Neural progenitor cell (in vitro differentiated cells): ENCODE data around the gene LRBA. TPM values are rescaled to one million over a fixed set of nuclear protein-coding genes. Genes with fewer than 3 reads are reported as not detected.

Source experiments
- DNase-seq: peaks from one replicate; pipeline ENCODE4 v3.0.0-alpha.2; 2016; ENCODE audit warnings: low spot score
- H2AFZ ChIP-seq: fragments of 200-600 bp; sonication (generic); replicated peaks from 2 replicates; pipeline ENCODE4 v1.6.1; 2016; ENCODE audit warnings: antibody characterized with exemption
- H3F3A ChIP-seq: fragments of 200-600 bp; sonication (generic); 2 replicates; pipeline ENCODE4 v1.6.1; 2016; ENCODE audit warnings: antibody characterized with exemption, low read depth
- H3K27ac ChIP-seq: fragments of 200-600 bp; sonication (generic); 2 replicates; pipeline ENCODE4 v1.5.1; 2016; ENCODE audit warnings: mild to moderate bottlenecking
- H3K27me3 ChIP-seq: fragments of 200-600 bp; sonication (generic); 2 replicates; pipeline ENCODE4 v1.6.1; 2016; ENCODE audit warnings: mild to moderate bottlenecking, moderate library complexity
- H3K36me3 ChIP-seq: fragments of 200-600 bp; sonication (generic); 2 replicates; pipeline ENCODE4 v1.5.1; 2016
- H3K4me1 ChIP-seq: fragments of 200-600 bp; sonication (generic); 2 replicates; pipeline ENCODE4 v1.6.1; 2016; ENCODE audit warnings: mixed run types
- H3K4me2 ChIP-seq: fragments of 200-600 bp; sonication (generic); 2 replicates; pipeline ENCODE4 v1.6.1; 2016
- H3K4me3 ChIP-seq: fragments of 200-600 bp; sonication (generic); 2 replicates; pipeline ENCODE4 v1.5.1; 2016
- H3K79me2 ChIP-seq: fragments of 200-600 bp; sonication (generic); 2 replicates; pipeline ENCODE4 v1.6.1; 2016; ENCODE audit warnings: low read depth
- H3K9ac ChIP-seq: fragments of 200-600 bp; sonication (generic); 2 replicates; pipeline ENCODE4 v1.6.1; 2016
- H3K9me3 ChIP-seq: fragments of 200-600 bp; sonication (generic); 2 replicates; pipeline ENCODE4 v1.5.1; 2016; ENCODE audit warnings: low read depth
- H4K20me1 ChIP-seq: fragments of 200-600 bp; sonication (generic); 2 replicates; pipeline ENCODE4 v1.6.1; 2016; ENCODE audit warnings: low read depth
- H3K27ac Mint-ChIP-seq: 3 replicates; pipeline ENCODE4 v1.8.0; 2021; ENCODE audit warnings: mixed read lengths
- H3K27me3 Mint-ChIP-seq: 2 replicates; pipeline ENCODE4 v1.8.0; 2022; ENCODE audit warnings: low read depth, mild to moderate bottlenecking, inconsistent platforms, moderate library complexity, mixed read lengths; ENCODE audit not compliant: insufficient read depth
- H3K36me3 Mint-ChIP-seq: 3 replicates; pipeline ENCODE4 v1.8.0; 2021; ENCODE audit warnings: mixed read lengths
- H3K4me1 Mint-ChIP-seq: 3 replicates; pipeline ENCODE4 v1.8.0; 2021; ENCODE audit warnings: mixed read lengths
- H3K4me3 Mint-ChIP-seq: 3 replicates; pipeline ENCODE4 v1.8.0; 2021; ENCODE audit warnings: mild to moderate bottlenecking, moderate library complexity, mixed read lengths
- H3K9me3 Mint-ChIP-seq: 3 replicates; pipeline ENCODE4 v1.8.0; 2020; ENCODE audit warnings: mixed read lengths
- EZH2 ChIP-seq: fragments of 200-600 bp; sonication (generic); IDR thresholded peaks from 2 replicates; pipeline ENCODE4 v1.6.1; 2017; ENCODE audit warnings: antibody characterized with exemption, mild to moderate bottlenecking, moderate library complexity
- EZH2phosphoT487 ChIP-seq: fragments of 200-600 bp; sonication (generic); IDR thresholded peaks from 2 replicates; pipeline ENCODE4 v1.6.1; 2017; ENCODE audit warnings: antibody characterized with exemption
- total RNA-seq: library from RNA; depleted of rRNA; stranded (reverse); fragments of >200 nt; gene quantifications from 2 replicates; pipeline ENCODE4 v1.2.3, GENCODE V29; 2015; ENCODE audit warnings: low replicate concordance
- TF ChIP-seq, protein P1 (sequence below): fragments of 200-600 bp; sonication (generic); IDR thresholded peaks from 2 replicates; pipeline ENCODE4 v1.5.1; 2017; ENCODE audit warnings: antibody characterized with exemption, mild to moderate bottlenecking

LRBA gene
- total RNA-seq, 1 donor from 2014 or later, result 111 TPM

DNA sequence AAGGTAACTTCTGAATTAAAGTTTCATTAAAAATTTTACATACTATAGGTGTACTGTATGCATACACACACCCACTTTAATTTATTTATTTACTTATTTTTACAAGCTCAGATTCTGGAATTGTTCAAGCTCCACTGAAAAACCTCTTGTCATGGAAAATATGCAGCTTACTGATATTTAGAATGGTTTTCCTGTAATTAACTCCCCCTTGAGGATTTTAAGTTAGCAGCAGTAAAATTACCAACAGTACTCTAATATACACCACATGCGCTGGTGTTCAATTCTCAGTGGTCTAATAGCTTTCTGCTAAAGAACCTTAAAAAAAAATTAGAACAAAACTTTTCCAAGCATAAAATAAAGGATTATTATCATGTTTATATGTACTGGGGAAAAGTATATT, 421.1 kb downstream of the LRBA start:
- no peaks in the 10 kb centered on the region for H4K20me1 ChIP-seq
- no peak overlapping the region for H3K9ac ChIP-seq
- H3F3A ChIP-seq, result peaks cover 33% of the 10 kb centered on the region
- Mint-ChIP-seq H3K9me3 (no peaks in the 10 kb centered on the region), H3K4me1 (peaks cover 18% of the 10 kb centered on the region), H3K4me3 (no peak overlapping the region), H3K27me3 (no peaks in the 10 kb centered on the region), H3K27ac (no peak overlapping the region), H3K36me3 (no peaks in the 10 kb centered on the region)
- TF ChIP-seq, protein P1, sequence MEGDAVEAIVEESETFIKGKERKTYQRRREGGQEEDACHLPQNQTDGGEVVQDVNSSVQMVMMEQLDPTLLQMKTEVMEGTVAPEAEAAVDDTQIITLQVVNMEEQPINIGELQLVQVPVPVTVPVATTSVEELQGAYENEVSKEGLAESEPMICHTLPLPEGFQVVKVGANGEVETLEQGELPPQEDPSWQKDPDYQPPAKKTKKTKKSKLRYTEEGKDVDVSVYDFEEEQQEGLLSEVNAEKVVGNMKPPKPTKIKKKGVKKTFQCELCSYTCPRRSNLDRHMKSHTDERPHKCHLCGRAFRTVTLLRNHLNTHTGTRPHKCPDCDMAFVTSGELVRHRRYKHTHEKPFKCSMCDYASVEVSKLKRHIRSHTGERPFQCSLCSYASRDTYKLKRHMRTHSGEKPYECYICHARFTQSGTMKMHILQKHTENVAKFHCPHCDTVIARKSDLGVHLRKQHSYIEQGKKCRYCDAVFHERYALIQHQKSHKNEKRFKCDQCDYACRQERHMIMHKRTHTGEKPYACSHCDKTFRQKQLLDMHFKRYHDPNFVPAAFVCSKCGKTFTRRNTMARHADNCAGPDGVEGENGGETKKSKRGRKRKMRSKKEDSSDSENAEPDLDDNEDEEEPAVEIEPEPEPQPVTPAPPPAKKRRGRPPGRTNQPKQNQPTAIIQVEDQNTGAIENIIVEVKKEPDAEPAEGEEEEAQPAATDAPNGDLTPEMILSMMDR, result peak; percentile 11
- no peak for TF ChIP-seq EZH2
- no peak overlapping the region for H3K4me2 ChIP-seq
- no peak overlapping the region for H3K4me3 ChIP-seq
- H3K4me1 ChIP-seq, result peaks cover 33% of the 10 kb centered on the region
- H3K27ac ChIP-seq, result no peak overlapping the region
- H3K9me3 ChIP-seq, result no peaks in the 10 kb centered on the region
- no peak overlapping the region for H2AFZ ChIP-seq
- H3K79me2 ChIP-seq, result peaks cover 12% of the 10 kb centered on the region
- no peak for DNase-seq
- no peaks in the 10 kb centered on the region for H3K36me3 ChIP-seq
- H3K27me3 ChIP-seq, result no peaks in the 10 kb centered on the region

DNA sequence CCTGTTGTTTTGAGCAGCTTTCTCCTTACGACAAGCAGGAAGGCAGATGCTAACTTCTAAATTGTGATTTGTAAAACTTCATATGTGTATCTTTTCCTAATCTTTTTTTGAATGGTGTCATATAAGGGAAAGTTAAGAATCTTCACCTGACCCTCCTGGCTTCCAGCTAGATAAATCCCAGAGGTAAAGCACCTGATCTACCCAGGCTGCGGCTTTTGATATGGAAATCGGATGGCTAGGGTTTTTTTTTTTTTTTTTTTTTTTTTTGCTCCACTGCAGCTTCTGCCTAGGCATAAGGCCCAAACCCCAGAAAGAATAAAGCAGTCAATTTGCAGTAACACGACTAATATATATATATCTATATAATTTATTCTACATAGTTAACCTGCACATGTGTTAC, 423.2 kb downstream of the LRBA start:
- H3K4me3 Mint-ChIP-seq, result no peak overlapping the region
- H3K27me3 Mint-ChIP-seq, result peaks cover 2% of the 10 kb centered on the region
- TF ChIP-seq EZH2, result no peak
- TF ChIP-seq, protein P1, result no peak
- TF ChIP-seq EZH2phosphoT487, result no peak
- no peak overlapping the region for H3K9ac ChIP-seq
- H3K9me3 Mint-ChIP-seq, result no peaks in the 10 kb centered on the region
- no peaks in the 10 kb centered on the region for H3K36me3 ChIP-seq
- peaks cover 33% of the 10 kb centered on the region for H3F3A ChIP-seq
- H2AFZ ChIP-seq, result no peak overlapping the region
- H3K4me2 ChIP-seq, result peak overlapping the region; percentile 98
- H3K27ac ChIP-seq, result peak overlapping the region; percentile 88
- no peaks in the 10 kb centered on the region for H3K27me3 ChIP-seq
- peaks cover 30% of the 10 kb centered on the region for H3K79me2 ChIP-seq
- H3K4me1 ChIP-seq, result peaks cover 54% of the 10 kb centered on the region
- H3K27ac Mint-ChIP-seq, result no peak overlapping the region
- H4K20me1 ChIP-seq, result peaks cover 17% of the 10 kb centered on the region
- peaks cover 26% of the 10 kb centered on the region for H3K4me1 Mint-ChIP-seq
- peaks cover 2% of the 10 kb centered on the region for H3K36me3 Mint-ChIP-seq
- no peak overlapping the region for H3K4me3 ChIP-seq
- no peaks in the 10 kb centered on the region for H3K9me3 ChIP-seq
- DNase-seq, result peak; percentile 37

DNA sequence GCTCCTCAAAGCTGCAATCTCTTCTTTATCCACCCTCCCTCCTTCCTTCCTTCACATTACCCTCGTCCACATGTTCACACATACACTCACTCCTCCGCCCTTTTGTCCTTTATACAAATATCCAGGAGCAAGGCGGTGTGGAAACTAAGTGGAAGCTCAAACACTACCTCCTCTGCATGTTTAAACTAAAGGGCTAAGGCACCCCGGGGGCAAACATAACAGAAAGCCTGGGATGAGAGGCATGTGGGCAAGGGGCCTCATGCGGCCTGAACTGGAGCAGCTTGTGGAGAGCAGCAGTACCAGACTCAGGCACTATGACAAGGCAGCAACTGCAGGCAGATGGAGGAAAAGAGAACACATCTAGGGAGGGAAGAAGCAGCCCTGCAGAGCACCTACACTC, 423.7 kb downstream of the LRBA start:
- peaks cover 26% of the 10 kb centered on the region for H3K4me1 Mint-ChIP-seq
- Histone ChIP-seq H3F3A (peaks cover 33% of the 10 kb centered on the region), H4K20me1 (peaks cover 17% of the 10 kb centered on the region), H3K4me2 (peak overlapping the region; percentile 98), H3K4me1 (peaks cover 59% of the 10 kb centered on the region), H3K27ac (peak overlapping the region; percentile 88), H3K9me3 (no peaks in the 10 kb centered on the region), H3K4me3 (no peak overlapping the region), H3K27me3 (no peaks in the 10 kb centered on the region), H2AFZ (peak overlapping the region; percentile 30), H3K79me2 (peaks cover 35% of the 10 kb centered on the region), H3K9ac (no peak overlapping the region), H3K36me3 (no peaks in the 10 kb centered on the region)
- peak; percentile 80 for DNase-seq
- H3K9me3 Mint-ChIP-seq, result no peaks in the 10 kb centered on the region
- TF ChIP-seq EZH2 (no peak), EZH2phosphoT487 (peak; percentile 37)
- TF ChIP-seq, protein P1, result no peak
- peaks cover 2% of the 10 kb centered on the region for H3K36me3 Mint-ChIP-seq
- no peak overlapping the region for H3K27ac Mint-ChIP-seq
- H3K4me3 Mint-ChIP-seq, result peak overlapping the region; percentile 4
- H3K27me3 Mint-ChIP-seq, result peaks cover 2% of the 10 kb centered on the region
